Activated T-helper 2 cell treated with anti-CD3 and anti-CD28 coated beads, Interferon-gamma antibody, Interleukin-2, Interleukin-4, amounts not matched to agents 10 μg/mL and 5 μg/mL and 100 μg/mL, durations not matched to agents 14 hours and 24 hours and 36 hours (primary cell): ENCODE data around the gene BCL7A. TPM values are rescaled to one million over a fixed set of nuclear protein-coding genes. Genes with fewer than 3 reads are reported as not detected.

Experiments used
- DNase-seq: peaks from one replicate; pipeline ENCODE4 v3.0.0; 2021; ENCODE audit warnings: low spot score
- H3K27ac Mint-ChIP-seq: one replicate; pipeline ENCODE4 v1.8.0; 2021; ENCODE audit warnings: mixed read lengths
- H3K27me3 Mint-ChIP-seq: one replicate; pipeline ENCODE4 v1.8.0; 2021; ENCODE audit warnings: low read depth, mixed read lengths
- H3K36me3 Mint-ChIP-seq: one replicate; pipeline ENCODE4 v1.8.0; 2021; ENCODE audit warnings: low read depth, mixed read lengths
- H3K4me1 Mint-ChIP-seq: one replicate; pipeline ENCODE4 v1.8.0; 2021; ENCODE audit warnings: low read depth, mixed read lengths
- H3K4me3 Mint-ChIP-seq: one replicate; pipeline ENCODE4 v1.8.0; 2021; ENCODE audit warnings: low read depth, mild to moderate bottlenecking, moderate library complexity, mixed read lengths
- H3K9me3 Mint-ChIP-seq: one replicate; pipeline ENCODE4 v1.8.0; 2021; ENCODE audit warnings: mixed read lengths
- intact Hi-C: fragments of 100-400 bp; cut with micrococcal nuclease; formaldehyde crosslinking; loops from one replicate; pipeline ENCODE4 v1.15.1; 2023
- total RNA-seq: library from RNA; stranded (reverse); gene quantifications from 2 replicates; pipeline ENCODE4 v1.2.3, GENCODE V29; 2022

Gene BCL7A
- total RNA-seq, 1 donor from 2014 or later, result 11.4 TPM

DNA sequence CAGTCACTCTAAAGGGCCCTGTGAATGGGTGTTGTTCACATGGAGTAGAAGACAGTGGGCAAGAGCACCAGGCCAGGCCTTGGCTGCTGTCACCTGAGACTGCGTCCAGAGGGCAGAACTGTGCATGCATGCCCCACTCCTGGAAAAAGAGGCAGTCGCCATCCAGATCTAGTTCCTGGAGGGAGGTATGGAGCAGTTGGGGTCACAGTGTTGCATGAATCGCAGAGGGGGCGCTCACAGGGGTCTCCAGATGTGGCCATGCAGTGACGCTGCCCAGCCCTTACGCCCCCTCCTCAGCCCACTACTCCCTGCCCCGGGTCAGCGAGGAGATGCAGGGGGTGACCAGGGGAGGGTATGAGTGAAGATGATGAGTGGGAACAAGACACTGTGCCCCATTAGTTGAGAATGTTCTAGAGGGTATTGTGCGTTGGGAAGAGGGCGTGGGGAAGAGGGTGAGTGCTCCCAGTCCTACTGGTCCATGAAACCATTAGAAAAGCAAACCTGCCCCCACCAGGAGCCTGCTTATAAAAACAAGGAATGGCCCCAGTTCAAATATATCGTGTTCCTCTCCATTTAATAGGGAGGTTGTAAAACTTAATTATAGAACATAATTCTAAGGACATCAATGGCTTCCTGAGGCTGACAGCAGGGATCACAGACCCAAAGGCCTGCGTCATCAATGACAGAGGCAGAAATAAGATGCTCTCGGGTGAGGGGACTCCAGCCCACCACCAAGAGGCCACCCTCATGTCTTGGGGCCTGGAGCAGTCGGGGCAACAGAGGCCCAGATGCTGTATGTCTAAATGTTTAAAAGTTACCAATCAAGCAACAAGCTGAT is 32.2 kb upstream of the BCL7A start:
- intact Hi-C loops, result loop anchor here (5.0 kb wide), 1 partner anchor 93 kb away; no protein-coding TSS in a partner anchor
- H3K27ac Mint-ChIP-seq, result no peak overlapping the region
- no peak overlapping the region for H3K4me3 Mint-ChIP-seq

DNA sequence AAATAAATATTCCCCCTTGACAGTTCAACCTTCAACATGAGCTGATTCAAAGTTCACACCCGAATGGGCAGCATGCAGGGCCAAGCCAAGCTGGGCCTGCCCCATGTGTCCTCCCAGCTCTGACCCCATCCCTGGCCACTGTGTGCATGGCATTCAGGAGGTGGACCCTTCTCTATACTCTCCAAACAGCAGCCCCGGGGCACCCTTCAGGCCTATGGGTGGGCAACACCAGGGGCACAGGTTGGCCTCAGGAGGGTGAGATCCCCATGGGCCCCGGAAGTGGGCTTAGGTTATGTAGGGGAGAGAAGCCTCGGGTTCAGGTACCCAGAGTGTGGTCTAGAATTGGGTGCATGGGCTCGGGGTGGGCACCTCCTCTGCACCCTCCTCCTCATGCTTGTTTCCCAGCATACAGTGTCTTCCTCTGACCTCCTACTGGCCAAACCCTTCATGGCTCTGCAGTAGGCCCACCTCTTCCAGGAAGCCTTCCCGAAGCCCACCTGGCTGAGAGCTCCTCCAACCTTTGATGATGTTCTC is 31.5 kb upstream of the BCL7A start:
- Mint-ChIP-seq H3K4me3 (no peak overlapping the region), H3K36me3 (no peaks in the 10 kb centered on the region), H3K4me1 (peaks cover 17% of the 10 kb centered on the region), H3K27me3 (no peaks in the 10 kb centered on the region), H3K27ac (no peak overlapping the region), H3K9me3 (no peaks in the 10 kb centered on the region)
- intact Hi-C loops, result loop anchor here (5.0 kb wide), 1 partner anchor 92 kb away; no protein-coding TSS in a partner anchor
- no peak for DNase-seq

More for the DNA sequence above, 32.2 kb upstream of the BCL7A start:
- Mint-ChIP-seq H3K9me3 (no peaks in the 10 kb centered on the region), H3K36me3 (no peaks in the 10 kb centered on the region), H3K4me1 (peaks cover 17% of the 10 kb centered on the region), H3K27me3 (no peaks in the 10 kb centered on the region)
- DNase-seq, result no peak

DNA sequence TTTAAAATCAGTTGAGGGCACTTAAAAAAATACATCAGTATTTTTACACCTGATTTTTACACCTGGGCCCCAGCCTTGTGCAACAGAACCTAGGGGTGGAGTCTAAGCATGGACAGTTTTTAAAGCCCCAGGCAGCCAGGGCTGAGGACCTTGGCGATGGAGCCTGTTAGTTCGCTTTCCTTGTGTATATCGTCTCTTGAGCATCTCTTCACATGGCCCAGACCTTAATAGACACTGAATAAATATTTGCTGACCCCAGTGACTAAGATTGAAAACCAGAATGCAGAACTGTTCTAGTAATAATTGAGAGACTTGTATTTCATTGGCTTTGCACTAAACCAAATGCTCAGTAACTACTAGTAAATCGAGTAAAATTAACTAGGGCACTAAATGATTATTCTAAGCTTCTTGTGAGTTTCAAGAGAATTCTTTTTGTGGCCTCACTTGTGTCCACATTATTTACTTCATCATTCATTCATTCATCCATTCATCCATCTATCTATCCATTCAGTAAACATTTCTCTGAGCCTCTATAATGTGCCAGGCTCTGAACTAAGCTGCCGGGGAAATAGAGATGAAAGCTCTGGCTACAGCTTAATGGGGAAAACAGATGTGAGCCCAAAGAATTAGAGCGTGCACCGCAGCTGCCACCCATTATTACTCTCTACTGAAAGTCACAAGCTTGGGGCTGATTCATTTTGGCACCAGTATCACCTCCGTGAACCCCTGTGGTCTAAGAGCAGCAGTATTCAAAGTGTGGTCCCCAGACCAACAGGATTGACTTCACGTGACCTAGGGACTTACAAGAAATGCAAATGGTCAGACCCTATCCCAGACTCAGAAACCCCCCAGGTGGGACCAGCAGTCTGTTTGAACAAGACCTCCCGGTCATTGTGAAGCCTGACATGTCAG is 30.7 kb upstream of the BCL7A start:
- intact Hi-C loops, result loop anchor here (5.0 kb wide), 1 partner anchor 91 kb away; no protein-coding TSS in a partner anchor
- Mint-ChIP-seq H3K36me3 (no peaks in the 10 kb centered on the region), H3K9me3 (no peaks in the 10 kb centered on the region), H3K4me3 (no peak overlapping the region), H3K27me3 (peaks cover 6% of the 10 kb centered on the region), H3K27ac (no peak overlapping the region), H3K4me1 (peaks cover 17% of the 10 kb centered on the region)
- DNase-seq, result peak; percentile 13

DNA sequence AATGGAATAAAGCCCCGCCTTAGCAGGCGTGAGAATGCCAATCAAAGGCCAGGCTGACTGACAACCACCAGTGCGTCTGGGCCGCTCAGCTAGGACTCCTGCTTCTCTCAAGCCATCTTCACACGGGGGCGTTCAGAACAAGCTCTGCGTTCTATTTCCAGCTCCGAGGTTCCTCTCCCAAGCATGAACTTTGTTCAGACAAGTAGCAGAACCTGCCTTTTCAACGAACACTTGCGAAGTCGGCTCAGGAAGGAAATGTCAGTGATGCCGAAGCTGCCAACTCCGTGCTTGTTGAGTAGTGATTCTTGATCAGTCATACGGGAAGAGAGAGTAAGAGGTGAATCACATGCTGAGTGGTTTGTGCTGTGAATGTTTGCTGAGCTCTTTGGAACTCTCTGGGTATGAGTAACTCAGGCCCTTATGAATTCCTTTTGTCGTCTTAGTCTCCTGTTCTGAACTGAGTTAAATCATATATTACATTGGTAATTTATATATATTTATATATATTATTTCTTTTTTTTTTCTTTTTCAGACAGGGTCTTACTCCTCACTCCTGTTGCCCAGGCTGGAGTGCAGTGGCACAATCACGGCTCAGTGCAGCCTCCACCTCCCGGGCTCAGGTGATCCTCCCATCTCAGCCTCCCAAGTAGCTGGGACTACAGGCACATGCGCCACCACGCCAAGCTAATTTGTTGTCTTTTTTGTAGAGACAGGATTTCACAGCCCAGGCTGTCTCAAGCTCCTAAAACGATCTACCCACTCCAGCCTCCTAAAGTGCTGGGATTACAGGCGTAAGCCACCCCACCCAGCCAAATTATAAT is 29.4 kb upstream of the BCL7A start:
- Mint-ChIP-seq H3K27me3 (peaks cover 11% of the 10 kb centered on the region), H3K4me1 (peaks cover 17% of the 10 kb centered on the region), H3K4me3 (no peak overlapping the region), H3K27ac (peak overlapping the region; percentile 88), H3K36me3 (no peaks in the 10 kb centered on the region), H3K9me3 (no peaks in the 10 kb centered on the region)
- DNase-seq, result peak; percentile 43
- intact Hi-C loops, result loop anchor here (5.0 kb wide), 1 partner anchor 90 kb away; no protein-coding TSS in a partner anchor

DNA sequence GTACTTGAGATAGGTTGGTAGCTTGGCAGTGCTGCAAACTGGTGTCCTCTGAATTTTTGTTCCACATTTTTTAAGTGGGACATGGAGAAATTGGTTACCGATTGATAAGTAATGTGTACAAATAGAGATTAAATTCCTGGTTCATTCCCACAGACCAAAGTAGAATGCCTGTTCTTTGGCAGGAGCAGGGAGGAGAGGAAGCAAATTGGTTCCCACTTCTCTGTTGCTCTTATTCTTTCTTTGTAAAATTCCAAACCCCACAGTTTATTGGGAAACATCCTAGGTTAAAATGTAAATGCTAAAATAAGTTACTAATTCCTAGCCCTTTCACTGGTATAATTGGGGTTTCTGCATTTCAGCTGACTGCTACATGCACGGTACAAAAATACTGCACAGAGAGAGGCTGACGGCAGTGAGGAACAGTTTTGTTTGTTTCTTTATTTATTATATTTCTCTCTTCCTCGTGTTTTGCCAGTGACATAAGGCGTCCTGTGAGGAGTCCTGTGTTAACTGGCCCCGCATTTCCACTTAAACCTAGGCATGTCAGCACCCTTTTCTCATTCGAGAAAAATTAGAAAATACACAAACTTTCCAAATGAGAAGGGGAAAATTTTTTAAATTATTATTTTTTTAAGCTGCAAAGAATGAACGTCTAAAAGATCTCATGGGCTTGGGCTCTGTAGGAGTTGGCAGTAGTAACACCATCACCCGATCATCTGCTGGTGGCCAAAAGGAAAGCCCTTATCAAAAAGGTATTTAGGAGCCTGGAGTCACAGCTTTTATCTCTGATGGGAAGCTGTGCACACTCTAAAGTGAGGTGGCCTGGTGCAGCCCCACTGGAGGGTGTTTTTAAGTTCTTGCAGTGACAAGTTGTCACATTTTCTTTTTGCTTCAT is 25.4 kb upstream of the BCL7A start:
- intact Hi-C loops, result no loop called here

DNA sequence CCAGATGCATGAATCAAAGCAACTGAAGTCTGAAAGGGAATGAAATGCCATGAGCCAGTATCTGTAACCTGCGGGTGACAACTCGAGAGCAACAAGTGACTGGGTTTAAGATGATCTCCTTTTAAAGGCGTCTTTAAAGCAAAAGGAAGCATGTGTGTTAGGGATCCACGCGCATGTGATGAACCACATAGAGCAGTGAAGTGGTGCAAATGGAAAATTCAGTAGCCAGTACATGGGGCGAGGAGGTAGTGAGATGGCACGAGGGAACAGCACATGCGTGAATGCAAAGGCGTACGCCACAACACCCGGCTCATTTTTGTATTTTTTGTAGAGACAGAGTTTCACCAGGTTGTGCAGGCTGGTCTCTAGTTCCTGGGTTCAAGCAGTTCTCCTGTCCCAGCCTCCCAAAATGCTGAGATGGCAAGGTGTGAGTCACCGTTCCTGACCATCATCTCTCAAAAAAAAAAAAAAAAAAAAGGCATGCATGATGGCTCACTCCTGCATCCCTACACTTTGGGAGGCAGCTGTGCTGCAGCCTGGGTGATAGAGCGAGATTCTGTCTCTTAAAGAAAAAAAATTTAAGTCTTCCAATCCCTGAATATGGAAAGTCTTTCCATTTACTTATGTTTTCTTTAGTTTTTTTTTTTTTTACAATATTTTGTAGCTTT is 24.6 kb upstream of the BCL7A start:
- Mint-ChIP-seq H3K4me3 (no peak overlapping the region), H3K4me1 (peaks cover 2% of the 10 kb centered on the region), H3K27ac (no peak overlapping the region), H3K36me3 (no peaks in the 10 kb centered on the region), H3K9me3 (peaks cover 6% of the 10 kb centered on the region), H3K27me3 (peaks cover 11% of the 10 kb centered on the region)
- intact Hi-C loops, result no loop called here
- DNase-seq, result no peak

More for the DNA sequence above, 25.4 kb upstream of the BCL7A start:
- H3K27me3 Mint-ChIP-seq, result peaks cover 11% of the 10 kb centered on the region
- H3K4me1 Mint-ChIP-seq, result peaks cover 10% of the 10 kb centered on the region
- H3K27ac Mint-ChIP-seq, result no peak overlapping the region
- DNase-seq, result no peak
- no peak overlapping the region for H3K4me3 Mint-ChIP-seq
- H3K9me3 Mint-ChIP-seq, result peaks cover 6% of the 10 kb centered on the region
- H3K36me3 Mint-ChIP-seq, result no peaks in the 10 kb centered on the region

DNA sequence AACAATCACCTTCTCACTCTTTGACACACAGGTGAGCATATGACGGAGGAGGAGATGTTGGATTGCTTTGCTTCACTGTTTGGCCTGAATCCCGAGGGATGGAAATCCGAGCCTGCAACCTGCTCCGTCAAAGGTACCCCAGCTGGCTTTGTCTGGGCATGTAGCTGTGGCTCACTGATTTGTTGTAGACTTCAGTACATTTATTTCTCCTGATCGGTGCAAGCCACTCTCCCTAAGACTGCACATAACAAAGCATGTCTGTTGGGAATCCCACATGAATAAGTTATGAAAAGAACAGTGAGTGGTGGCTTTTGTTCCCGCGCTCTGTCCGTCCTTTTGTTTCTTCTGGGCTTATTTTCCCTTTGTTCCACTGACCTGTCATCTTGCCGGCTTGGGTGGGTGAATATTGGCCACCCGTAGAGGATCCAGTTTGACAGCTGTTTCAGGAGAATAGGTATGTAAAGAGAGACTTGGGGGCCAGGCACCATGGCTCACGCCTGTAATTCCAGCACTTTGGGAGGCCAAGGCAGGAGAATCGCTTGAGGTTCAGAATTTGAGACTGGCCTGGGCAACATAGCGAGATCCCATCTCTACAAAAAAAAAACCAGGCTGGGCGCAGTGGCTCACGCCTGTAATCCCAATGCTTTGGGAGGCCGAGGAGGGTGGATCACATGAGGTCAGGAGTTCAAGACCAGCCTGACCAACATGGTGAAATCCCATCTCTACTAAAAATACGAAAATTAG is 20.0 kb upstream of the BCL7A start:
- Mint-ChIP-seq H3K9me3 (peaks cover 6% of the 10 kb centered on the region), H3K4me3 (no peak overlapping the region), H3K36me3 (no peaks in the 10 kb centered on the region), H3K27ac (no peak overlapping the region), H3K4me1 (peaks cover 5% of the 10 kb centered on the region), H3K27me3 (peaks cover 23% of the 10 kb centered on the region)
- intact Hi-C loops, result no loop called here
- no peak for DNase-seq

DNA sequence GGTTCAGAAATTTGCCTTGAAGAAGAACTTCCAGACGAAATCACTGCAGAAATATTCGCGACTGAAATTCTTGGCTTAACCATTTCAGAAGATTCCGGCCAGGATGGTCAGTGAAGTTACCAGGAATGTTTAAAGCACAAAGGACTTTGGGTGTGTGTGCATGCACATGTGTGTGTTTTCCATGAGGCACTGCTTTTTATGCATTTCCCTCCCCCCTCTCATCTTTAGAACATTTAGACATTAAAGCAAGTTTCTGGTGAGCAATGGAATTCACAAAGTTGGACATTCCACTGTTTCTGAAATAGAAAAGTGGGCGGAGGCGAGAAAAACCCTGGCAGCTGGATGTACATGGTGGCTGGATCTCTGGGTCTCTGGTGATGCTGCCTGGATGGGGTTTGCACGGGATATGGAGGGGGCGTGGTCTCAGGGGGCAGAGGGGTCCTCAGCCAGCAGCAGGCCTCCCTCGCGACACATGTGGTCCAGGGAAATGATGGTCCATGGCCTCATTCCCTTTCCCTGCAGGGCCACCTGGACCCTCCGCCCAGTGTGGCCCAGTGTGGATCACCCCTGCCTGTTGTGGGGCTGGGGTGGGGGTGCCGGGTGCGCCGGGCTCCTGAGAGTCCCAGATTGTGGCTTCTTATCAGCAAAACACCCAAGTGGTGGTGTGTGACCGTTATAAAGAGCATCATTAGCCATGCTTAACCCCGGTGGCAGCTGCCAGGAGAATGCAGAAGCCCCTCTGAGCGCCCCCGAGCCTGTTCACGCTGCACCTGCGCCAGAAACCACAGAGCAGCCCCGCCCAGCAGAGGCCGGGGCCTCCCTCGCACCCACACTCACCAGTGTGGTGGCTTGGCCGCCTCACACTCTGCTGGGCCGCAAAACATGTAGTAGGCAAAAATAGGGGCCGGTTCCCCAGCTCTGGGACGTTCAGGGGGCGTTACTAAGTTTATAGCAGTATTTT is 17.8 kb upstream of the BCL7A start:
- Mint-ChIP-seq H3K4me1 (peaks cover 7% of the 10 kb centered on the region), H3K27ac (no peak overlapping the region), H3K4me3 (no peak overlapping the region), H3K36me3 (no peaks in the 10 kb centered on the region), H3K27me3 (peaks cover 30% of the 10 kb centered on the region), H3K9me3 (peaks cover 6% of the 10 kb centered on the region)
- DNase-seq, result no peak
- intact Hi-C loops, result no loop called here

DNA sequence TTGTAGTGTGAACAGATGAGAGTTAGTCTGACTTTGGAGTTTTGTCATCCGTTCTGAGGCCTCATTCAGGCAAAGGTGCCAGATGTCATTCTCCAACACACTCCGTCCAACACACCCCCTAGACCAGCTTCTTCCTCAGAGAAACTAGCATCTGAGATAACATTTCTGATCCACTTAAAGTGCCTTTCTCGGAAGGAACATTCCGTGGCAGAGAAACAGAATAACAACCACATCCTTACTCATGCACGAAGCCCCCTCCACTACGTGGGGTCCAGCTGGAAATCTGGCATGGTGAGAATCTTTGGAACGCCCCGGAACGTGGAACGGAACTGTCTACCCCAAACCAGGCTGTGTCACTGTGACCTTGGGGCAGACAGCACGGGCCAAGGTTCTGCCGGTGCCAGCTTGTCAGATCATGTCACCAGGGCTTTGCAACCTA is 17.0 kb upstream of the BCL7A start:
- H3K27me3 Mint-ChIP-seq, result peaks cover 30% of the 10 kb centered on the region
- no peak overlapping the region for H3K4me3 Mint-ChIP-seq
- DNase-seq, result no peak
- no peaks in the 10 kb centered on the region for H3K36me3 Mint-ChIP-seq
- peaks cover 7% of the 10 kb centered on the region for H3K4me1 Mint-ChIP-seq
- peaks cover 1% of the 10 kb centered on the region for H3K9me3 Mint-ChIP-seq
- intact Hi-C loops, result no loop called here
- no peak overlapping the region for H3K27ac Mint-ChIP-seq
